GM13976 (cell line): ENCODE results near the gene SDC4.
A peak's percentile ranks its signal among the peaks of the same experiment; 100 is the strongest.

Experiments
- DNase-seq: peaks from one replicate; pipeline ENCODE4 v3.0.0; 2012; ENCODE audit warnings: low spot score
- in situ Hi-C: fragments of 300-500 bp; cut with MboI; formaldehyde crosslinking; loops from one replicate; pipeline ENCODE4 v1.12.0; 2022; ENCODE audit warnings: low sequenced_read_pairs, mixed read lengths, inconsistent platforms; ENCODE audit not compliant: unreplicated experiment
- TF ChIP-seq, protein P1 (sequence below): IDR thresholded peaks from 2 replicates; pipeline ENCODE4 v1.5.1; 2012; ENCODE audit warnings: borderline replicate concordance, mild to moderate bottlenecking; ENCODE audit not compliant: insufficient read depth; ENCODE audit errors: extremely low read depth, missing control alignments, control extremely low read depth

Gene SDC4

DNA sequence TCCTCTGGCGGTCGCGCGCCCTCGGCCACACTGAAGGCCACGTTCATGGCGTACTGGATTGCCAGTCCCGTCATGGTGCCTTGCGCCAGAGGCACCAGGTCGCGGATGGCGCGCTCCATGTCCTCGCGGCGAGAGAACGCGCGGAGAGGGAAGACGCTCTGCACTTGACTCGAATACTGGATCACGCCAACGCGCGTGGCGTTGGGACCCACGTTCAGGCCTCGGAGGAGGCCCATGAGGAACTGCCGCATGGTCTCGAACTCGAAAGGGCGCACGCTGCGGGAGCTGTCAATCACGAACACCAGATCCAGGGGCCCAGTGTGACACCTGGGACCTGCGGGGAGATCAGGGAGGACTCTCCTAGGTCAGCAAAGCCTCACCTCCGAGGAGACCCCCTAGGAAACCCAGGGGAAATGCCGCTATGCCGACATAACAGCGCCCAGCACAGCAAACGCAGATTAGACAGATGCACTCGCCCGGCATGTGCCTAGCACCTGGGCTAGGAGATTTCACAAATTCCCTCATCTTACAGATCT lies 43.7 kb downstream of the SDC4 start:
- in situ Hi-C loops, result no loop called here
- no peak for DNase-seq
- TF ChIP-seq, protein P1, sequence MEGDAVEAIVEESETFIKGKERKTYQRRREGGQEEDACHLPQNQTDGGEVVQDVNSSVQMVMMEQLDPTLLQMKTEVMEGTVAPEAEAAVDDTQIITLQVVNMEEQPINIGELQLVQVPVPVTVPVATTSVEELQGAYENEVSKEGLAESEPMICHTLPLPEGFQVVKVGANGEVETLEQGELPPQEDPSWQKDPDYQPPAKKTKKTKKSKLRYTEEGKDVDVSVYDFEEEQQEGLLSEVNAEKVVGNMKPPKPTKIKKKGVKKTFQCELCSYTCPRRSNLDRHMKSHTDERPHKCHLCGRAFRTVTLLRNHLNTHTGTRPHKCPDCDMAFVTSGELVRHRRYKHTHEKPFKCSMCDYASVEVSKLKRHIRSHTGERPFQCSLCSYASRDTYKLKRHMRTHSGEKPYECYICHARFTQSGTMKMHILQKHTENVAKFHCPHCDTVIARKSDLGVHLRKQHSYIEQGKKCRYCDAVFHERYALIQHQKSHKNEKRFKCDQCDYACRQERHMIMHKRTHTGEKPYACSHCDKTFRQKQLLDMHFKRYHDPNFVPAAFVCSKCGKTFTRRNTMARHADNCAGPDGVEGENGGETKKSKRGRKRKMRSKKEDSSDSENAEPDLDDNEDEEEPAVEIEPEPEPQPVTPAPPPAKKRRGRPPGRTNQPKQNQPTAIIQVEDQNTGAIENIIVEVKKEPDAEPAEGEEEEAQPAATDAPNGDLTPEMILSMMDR, result no peak

- in situ Hi-C loops, result no loop called here
- TF ChIP-seq, protein P1, result no peak
- DNase-seq, result no peak
Observed at GRCh38 chr20:45303586-45304463, 44.4 kb downstream of the SDC4 start.

DNA sequence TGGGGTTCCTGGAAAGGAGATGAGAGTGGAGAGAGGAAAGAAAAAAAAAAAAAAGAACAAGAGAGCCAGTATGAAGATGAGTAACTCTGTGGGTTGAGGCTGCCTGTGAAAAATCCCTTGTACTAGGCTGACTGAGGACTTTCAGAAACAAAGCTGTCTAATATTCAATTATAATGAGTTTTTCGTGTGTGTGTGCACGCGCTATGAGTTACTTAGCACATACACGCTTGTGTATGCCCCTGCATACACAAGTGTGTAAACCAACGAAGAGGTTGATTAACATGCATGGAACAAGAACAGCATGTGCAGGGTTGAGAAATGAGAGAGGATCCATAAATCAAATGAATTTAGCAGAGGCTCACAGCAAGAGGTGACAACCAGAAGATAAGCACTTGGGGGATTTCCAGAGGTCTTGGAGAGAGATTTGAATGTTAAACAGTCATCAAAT lies 46.4 kb downstream of the SDC4 start:
- in situ Hi-C loops, result no loop called here
- no peak for DNase-seq
- TF ChIP-seq, protein P1, result no peak

- DNase-seq, result peak; percentile 60
- in situ Hi-C loops, result no loop called here
Observed at GRCh38 chr20:45300961-45301360, 47.3 kb downstream of the SDC4 start.

GRCh38 chr20:45299786-45300185 lies 48.4 kb downstream of the SDC4 start:
- DNase-seq, result no peak
- in situ Hi-C loops, result no loop called here
- TF ChIP-seq, protein P1, result no peak

More at GRCh38 chr20:45300961-45301360, 47.3 kb downstream of the SDC4 start:
- TF ChIP-seq, protein P1, result peak; percentile 10

- in situ Hi-C loops, result no loop called here
- TF ChIP-seq, protein P1, result no peak
- no peak for DNase-seq
Observed at GRCh38 chr20:45297786-45298497, 50.3 kb downstream of the SDC4 start.
